ENCODE data around the gene ADCY2.

GRCh38 chr5:7347377-7347776 is 48.6 kb upstream of the ADCY2 start:
- TF ChIP-seq EP300 (IDR thresholded peaks at IDR 0.05) (no peak), POLR2AphosphoS5 (IDR thresholded peaks at IDR 0.05) (no peak)
